ENCODE results near the gene TMEM132D.
"Not testable (repeated sequence)": the region's sequence is repeated elsewhere in the genome, so short reads cannot be mapped to it uniquely, and the experiment has no call there.

TMEM132D gene

GRCh38 chr12:129195081-129195480, 708.7 kb downstream of the TMEM132D start:
- no peak for DNase-seq (ENCODE audit: low read depth in 2 of 2, low spot score in 1 of 2)

GRCh38 chr12:129193263-129193871, 710.5 kb downstream of the TMEM132D start:
- no peak for DNase-seq (ENCODE audit: low read depth in 2 of 2, low spot score in 1 of 2)

- no peak for DNase-seq (ENCODE audit: low read depth in 2 of 2, low spot score in 1 of 2)
Measured at GRCh38 chr12:129190827-129191226, 713.0 kb downstream of the TMEM132D start.

GRCh38 chr12:129189879-129190278, 713.9 kb downstream of the TMEM132D start:
- not testable (repeated sequence) for DNase-seq (ENCODE audit: low read depth in 2 of 2, low spot score in 1 of 2)

- no peak for DNase-seq (ENCODE audit: low read depth in 2 of 2, low spot score in 1 of 2)
Measured at GRCh38 chr12:129186952-129187351, 716.9 kb downstream of the TMEM132D start.

- no peak for DNase-seq (ENCODE audit: low read depth in 2 of 2, low spot score in 1 of 2)
Measured at GRCh38 chr12:129185855-129186254, 718.0 kb downstream of the TMEM132D start.

- DNase-seq (ENCODE audit: low read depth in 2 of 2, low spot score in 1 of 2), result no peak
Measured at GRCh38 chr12:129184127-129184928, 719.5 kb downstream of the TMEM132D start.

GRCh38 chr12:129179941-129180553, 723.8 kb downstream of the TMEM132D start:
- DNase-seq (ENCODE audit: low read depth in 2 of 2, low spot score in 1 of 2), result no peak

- DNase-seq (ENCODE audit: low read depth in 2 of 2, low spot score in 1 of 2), result no peak
Measured at GRCh38 chr12:129169928-129170327, 733.9 kb downstream of the TMEM132D start.

- no peak for DNase-seq (ENCODE audit: low read depth in 2 of 2, low spot score in 1 of 2)
Measured at GRCh38 chr12:129163861-129164260, 740.0 kb downstream of the TMEM132D start.

GRCh38 chr12:129163461-129163860, 740.4 kb downstream of the TMEM132D start:
- no peak for DNase-seq (ENCODE audit: low read depth in 2 of 2, low spot score in 1 of 2)

GRCh38 chr12:129162805-129163204, 741.0 kb downstream of the TMEM132D start:
- DNase-seq (ENCODE audit: low read depth in 2 of 2, low spot score in 1 of 2), result no peak

- no peak for DNase-seq (ENCODE audit: low read depth in 2 of 2, low spot score in 1 of 2)
Measured at GRCh38 chr12:129161511-129161910, 742.3 kb downstream of the TMEM132D start.

GRCh38 chr12:129160282-129160681, 743.5 kb downstream of the TMEM132D start:
- no peak for DNase-seq (ENCODE audit: low read depth in 2 of 2, low spot score in 1 of 2)

- no peak for DNase-seq (ENCODE audit: low read depth in 2 of 2, low spot score in 1 of 2)
Measured at GRCh38 chr12:129152351-129153104, 751.3 kb downstream of the TMEM132D start.

GRCh38 chr12:129150721-129151120, 753.1 kb downstream of the TMEM132D start:
- no peak for DNase-seq (ENCODE audit: low read depth in 2 of 2, low spot score in 1 of 2)

- no peak for DNase-seq (ENCODE audit: low read depth in 2 of 2, low spot score in 1 of 2)
Measured at GRCh38 chr12:129145381-129145780, 758.4 kb downstream of the TMEM132D start.

- DNase-seq (ENCODE audit: low read depth in 2 of 2, low spot score in 1 of 2), result no peak
Measured at GRCh38 chr12:129138776-129139175, 765.0 kb downstream of the TMEM132D start.

GRCh38 chr12:129136694-129137325, 767.0 kb downstream of the TMEM132D start:
- DNase-seq (ENCODE audit: low read depth in 2 of 2, low spot score in 1 of 2), result no peak

GRCh38 chr12:129127771-129128170, 776.1 kb downstream of the TMEM132D start:
- no peak for DNase-seq (ENCODE audit: low read depth in 2 of 2, low spot score in 1 of 2)

- DNase-seq (ENCODE audit: low read depth in 2 of 2, low spot score in 1 of 2), result no peak
Measured at GRCh38 chr12:129127211-129127610, 776.6 kb downstream of the TMEM132D start.
